NCI-H2227 treated with DMSO at 0.1 percent for 48 hours (cell line): ENCODE measurements around the gene COG1.
A peak's percentile ranks its signal among the peaks of the same experiment; 100 is the strongest.

Source experiments
- DNase-seq: peaks from one replicate; lab custom pipeline; 2025; lab: John Stamatoyannopoulos, UW

The COG1 gene

GRCh38 chr17:73172252-73172651, 20.6 kb upstream of the COG1 start:
- DNase-seq = no peak

GRCh38 chr17:73174126-73174525, 18.7 kb upstream of the COG1 start:
- no peak for DNase-seq

- DNase-seq = no peak
Measured at GRCh38 chr17:73175962-73176565, 16.8 kb upstream of the COG1 start.

DNA sequence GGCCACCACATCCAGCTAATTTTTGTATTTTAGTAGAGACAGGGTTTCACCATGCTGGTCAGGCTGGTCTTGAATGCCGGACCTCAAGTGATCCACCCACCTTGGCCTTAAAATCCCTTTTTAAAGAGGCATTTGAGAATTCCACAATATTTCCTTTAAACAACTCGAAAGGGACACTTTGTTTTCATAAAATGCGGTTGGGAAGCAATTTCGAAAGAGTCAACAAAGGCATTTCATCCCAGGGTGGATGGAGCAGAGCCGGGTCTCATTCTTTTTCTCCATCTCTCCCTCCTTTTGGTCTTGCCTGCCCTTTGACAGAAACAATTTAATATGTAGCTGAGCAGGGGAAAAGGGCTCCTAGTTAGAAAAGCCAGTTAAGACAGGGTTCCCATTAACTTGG, 13.5 kb upstream of the COG1 start:
- DNase-seq = no peak

DNA sequence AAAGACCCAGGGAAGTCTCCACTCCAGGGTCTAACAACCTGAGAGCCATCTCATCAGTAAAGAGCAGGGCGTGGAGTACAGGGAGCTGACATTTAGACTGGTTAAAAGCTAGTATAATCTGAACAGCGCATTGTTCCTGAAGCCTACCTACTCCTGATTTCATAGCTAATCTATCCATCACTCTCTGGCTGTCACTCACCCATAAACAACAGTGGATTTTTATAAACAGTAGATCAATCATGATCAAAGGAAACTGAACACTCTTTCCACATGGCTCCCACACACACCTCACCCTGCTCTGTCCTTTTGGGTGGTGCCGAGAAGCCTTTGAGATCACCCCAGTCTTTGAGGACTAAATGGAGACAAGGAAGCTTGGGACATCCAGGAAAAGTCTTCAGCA, 13.0 kb upstream of the COG1 start:
- DNase-seq = no peak

DNA sequence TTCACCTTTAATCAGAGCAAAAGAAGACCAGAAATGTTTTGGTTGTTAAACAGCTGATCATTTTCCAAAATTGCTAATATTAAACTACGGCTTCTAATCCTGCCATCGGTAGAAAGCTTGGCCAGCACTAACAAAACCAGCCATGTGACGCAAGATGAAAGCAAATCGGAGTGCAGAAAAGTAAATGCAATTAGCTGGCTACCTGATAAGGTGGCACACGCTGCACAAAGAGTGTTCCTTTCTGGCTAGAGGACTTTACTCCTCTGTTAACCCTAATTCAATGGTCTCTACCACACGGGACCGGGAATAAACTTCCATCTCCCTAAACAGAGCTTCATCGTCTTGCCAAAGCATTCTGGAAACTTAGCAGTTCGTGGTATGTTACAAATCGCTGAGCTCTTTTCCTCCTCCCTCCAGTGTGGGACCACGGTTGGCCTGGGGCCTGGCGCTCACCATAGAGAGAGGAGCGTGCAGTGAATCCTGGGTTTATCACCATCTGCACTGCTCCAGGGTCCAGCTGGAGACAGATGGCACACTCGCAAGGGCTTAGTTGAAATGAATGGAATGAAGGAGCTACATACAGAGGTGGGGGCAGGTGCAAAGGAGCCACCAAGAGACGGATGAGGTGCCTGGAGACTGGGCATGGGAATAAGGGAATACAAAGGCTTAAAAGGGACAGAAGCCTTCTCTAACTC, 10.1 kb upstream of the COG1 start:
- no peak for DNase-seq

DNA sequence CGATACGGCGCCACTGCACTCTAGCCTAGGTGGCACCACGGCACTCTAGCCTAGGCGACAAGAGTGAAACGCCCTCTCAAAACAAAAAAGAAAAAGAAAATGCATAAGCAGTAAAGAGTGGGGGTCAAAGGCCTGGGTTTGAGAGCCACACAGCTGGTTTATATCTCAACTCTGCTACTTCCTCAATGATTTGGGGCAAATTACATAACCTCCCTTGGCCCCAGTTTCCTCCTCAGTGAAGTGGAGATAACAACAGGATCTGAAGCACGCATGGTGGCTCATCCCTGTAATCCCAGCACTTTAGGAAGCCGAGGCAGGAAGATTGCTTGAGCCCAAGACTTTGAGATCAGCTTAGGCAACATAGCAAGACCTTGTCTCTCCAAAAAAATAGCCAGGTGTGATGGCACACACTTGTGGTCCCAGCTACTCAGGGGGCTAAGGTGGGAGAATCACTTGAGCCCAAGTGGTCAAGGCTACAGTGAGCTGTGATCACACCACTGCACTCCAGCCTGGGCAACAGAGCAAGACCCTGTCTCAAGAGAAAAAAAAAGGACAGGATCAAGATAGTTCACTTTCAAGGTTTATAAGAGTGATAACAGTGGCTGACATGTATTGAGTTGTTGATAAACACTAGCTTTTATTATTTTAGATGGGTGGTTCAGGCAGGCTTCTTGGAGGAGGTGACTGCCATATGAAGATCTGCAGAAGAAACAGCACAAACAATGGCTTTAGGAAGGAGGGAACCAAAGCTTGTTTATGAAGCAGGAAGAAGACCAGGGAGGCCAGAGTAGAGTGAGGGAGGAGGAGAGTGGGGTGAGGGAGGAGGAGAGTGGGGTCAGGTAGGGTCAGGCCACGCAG, 8.5 kb upstream of the COG1 start:
- no peak for DNase-seq

GRCh38 chr17:73186283-73187050, 6.4 kb upstream of the COG1 start:
- DNase-seq = no peak

DNA sequence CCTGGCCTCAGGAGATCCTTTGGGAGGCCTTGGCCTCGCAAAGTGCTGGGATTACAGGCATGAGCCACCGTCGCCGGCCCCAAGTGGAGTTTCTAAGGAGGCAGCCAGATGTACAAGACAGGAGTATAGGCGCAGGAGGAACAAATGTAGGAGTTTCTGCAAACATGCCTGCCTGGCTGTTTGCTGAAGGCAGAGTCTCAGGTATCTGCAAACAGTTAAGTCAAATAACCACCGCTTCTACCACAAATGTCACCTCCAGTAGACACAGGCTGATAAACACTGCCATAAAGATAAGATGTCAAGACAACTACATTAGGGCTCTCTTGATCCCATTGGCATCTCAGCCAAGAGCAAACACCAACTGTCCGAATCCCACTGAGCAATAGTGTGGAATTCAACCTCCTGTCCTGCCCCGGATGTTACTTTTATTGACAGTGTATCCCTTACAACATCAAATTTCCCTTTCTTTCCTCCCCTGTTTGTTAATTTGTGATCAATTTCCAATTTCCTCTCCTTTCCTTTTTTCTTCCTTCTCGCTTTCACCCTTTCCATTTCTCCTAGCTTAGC, 5.6 kb upstream of the COG1 start:
- DNase-seq = no peak

GRCh38 chr17:73188011-73188410, 4.8 kb upstream of the COG1 start:
- no peak for DNase-seq

GRCh38 chr17:73189417-73190099, 3.3 kb upstream of the COG1 start:
- peak; percentile 42 for DNase-seq

DNA sequence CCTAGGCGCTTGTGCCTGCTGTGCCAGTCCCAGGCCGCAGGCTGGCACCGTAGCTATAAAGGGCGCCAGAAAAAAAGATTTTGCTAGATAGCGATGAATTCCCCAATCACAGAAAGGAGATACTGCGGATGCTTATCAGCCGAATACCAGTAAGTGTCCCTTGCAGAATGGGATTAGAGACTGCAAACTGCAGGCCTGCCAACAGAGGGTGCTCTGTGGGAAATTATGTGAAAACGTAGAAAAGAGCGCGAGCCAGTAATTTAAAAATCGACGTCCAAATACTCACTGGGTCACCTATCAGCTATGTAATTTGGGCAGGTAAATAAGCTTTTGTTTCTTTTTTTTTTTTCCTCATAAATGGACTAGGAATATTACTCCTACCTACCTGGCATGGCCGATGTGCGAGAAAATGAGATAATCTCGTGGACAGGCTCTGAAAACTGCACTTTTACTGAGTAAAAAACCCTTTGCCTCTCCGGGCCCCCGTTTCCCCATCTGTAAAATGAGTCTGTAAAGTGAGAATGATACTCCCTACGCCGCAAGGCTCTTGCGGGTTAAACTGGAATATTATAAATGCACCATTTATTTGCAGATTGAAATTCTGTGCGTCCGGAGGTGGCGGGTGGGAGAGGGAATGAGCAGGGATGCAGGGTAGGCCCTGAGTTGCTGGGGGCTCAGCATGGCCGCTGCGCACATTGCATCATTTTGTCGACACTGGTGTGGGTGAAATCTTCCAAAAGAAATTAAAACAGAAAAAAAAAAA, 1.2 kb upstream of the COG1 start:
- DNase-seq = peak; percentile 81

- peak; percentile 85 for DNase-seq
Measured at GRCh38 chr17:73192206-73192893, 505 bp upstream of the COG1 start.

GRCh38 chr17:73194514-73195222, 1.8 kb downstream of the COG1 start:
- DNase-seq = no peak

- DNase-seq = peak; percentile 66
Measured at GRCh38 chr17:73196500-73196899, 3.6 kb downstream of the COG1 start.

GRCh38 chr17:73197161-73197560, 4.3 kb downstream of the COG1 start:
- DNase-seq = no peak

GRCh38 chr17:73198201-73198929, 5.5 kb downstream of the COG1 start:
- no peak for DNase-seq

- DNase-seq = no peak
Measured at GRCh38 chr17:73198930-73199260, 6.0 kb downstream of the COG1 start.
